Calu3 (cell line): ENCODE results near the gene HIRA. TPM values are rescaled to one million over a fixed set of nuclear protein-coding genes. Genes with fewer than 3 reads are reported as not detected.

Experiments used
- BruUV-seq: library from RNA; stranded (reverse); fragments of 400-500 nt; replicated peaks from 2 replicates; lab custom pipeline; 2021; lab: Mats Ljungman, UMichigan
- CTCF ChIA-PET: fragments of 300-600 bp; sonication (Branson Sonifier 250); formaldehyde crosslinking; loops from one replicate; lab custom pipeline; 2022; ENCODE audit warnings: antibody characterized with exemption; lab: Charles Lee
- DNase-seq: peaks from one replicate; pipeline ENCODE4 v3.0.0; 2022
- H3K27ac Mint-ChIP-seq: one replicate; pipeline ENCODE4 v1.8.0; 2022; ENCODE audit warnings: mixed read lengths; ENCODE audit not compliant: unreplicated experiment
- H3K27me3 Mint-ChIP-seq: one replicate; pipeline ENCODE4 v1.8.0; 2022; ENCODE audit warnings: mixed read lengths; ENCODE audit not compliant: unreplicated experiment
- H3K36me3 Mint-ChIP-seq: one replicate; pipeline ENCODE4 v1.8.0; 2022; ENCODE audit warnings: mild to moderate bottlenecking, moderate library complexity, mixed read lengths; ENCODE audit not compliant: insufficient read depth, unreplicated experiment
- H3K4me1 Mint-ChIP-seq: one replicate; pipeline ENCODE4 v1.8.0; 2022; ENCODE audit warnings: mild to moderate bottlenecking, low read depth, mixed read lengths; ENCODE audit not compliant: unreplicated experiment
- H3K4me3 Mint-ChIP-seq: one replicate; pipeline ENCODE4 v1.8.0; 2022; ENCODE audit warnings: mild to moderate bottlenecking, low read depth, moderate library complexity, mixed read lengths; ENCODE audit not compliant: unreplicated experiment
- H3K9me3 Mint-ChIP-seq: one replicate; pipeline ENCODE4 v1.8.0; 2022; ENCODE audit warnings: low read depth, mixed read lengths; ENCODE audit not compliant: unreplicated experiment
- intact Hi-C: fragments of 100-400 bp; cut with micrococcal nuclease; formaldehyde crosslinking; loops from one replicate; pipeline ENCODE4 v1.10.0; 2022; ENCODE audit not compliant: unreplicated experiment
- total RNA-seq: library from RNA; stranded (reverse); gene quantifications from 2 replicates; pipeline ENCODE4 v1.2.3, GENCODE V29; 2022
- TF ChIP-seq, protein P1 (sequence below): fragments of 200-600 bp; IDR thresholded peaks from one replicate; pipeline ENCODE4 v1.8.0; 2022; ENCODE audit warnings: antibody characterized with exemption; ENCODE audit not compliant: unreplicated experiment

HIRA gene
- total RNA-seq, 1 experiment from 2014 or later = 36.4 TPM

DNA sequence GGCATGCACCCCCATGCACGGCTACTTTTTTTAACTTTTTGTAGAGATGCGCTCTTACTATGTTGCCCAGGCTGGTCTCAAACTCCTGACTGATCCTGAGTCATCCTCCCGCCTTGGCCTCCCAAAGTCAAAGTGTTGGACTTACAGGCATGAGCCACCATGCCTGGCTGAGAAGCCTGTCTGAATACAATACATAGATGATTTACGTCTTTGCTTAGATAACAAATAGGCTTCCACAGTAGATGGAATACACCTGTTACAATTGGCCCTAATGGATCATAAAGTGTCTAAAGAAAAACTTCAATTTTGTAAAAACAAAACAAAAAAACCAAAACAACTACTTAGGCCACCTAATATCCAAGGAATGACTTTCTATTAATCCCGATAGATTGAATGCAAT lies 127.0 kb downstream of the HIRA start:
- BruUV-seq = no TSS peak
- Mint-ChIP-seq H3K36me3 (no peaks in the 10 kb centered on the region), H3K4me1 (no peaks in the 10 kb centered on the region), H3K9me3 (no peaks in the 10 kb centered on the region), H3K4me3 (no peak overlapping the region), H3K27me3 (no peaks in the 10 kb centered on the region), H3K27ac (no peak overlapping the region)
- DNase-seq = no peak
- TF ChIP-seq, protein P1, sequence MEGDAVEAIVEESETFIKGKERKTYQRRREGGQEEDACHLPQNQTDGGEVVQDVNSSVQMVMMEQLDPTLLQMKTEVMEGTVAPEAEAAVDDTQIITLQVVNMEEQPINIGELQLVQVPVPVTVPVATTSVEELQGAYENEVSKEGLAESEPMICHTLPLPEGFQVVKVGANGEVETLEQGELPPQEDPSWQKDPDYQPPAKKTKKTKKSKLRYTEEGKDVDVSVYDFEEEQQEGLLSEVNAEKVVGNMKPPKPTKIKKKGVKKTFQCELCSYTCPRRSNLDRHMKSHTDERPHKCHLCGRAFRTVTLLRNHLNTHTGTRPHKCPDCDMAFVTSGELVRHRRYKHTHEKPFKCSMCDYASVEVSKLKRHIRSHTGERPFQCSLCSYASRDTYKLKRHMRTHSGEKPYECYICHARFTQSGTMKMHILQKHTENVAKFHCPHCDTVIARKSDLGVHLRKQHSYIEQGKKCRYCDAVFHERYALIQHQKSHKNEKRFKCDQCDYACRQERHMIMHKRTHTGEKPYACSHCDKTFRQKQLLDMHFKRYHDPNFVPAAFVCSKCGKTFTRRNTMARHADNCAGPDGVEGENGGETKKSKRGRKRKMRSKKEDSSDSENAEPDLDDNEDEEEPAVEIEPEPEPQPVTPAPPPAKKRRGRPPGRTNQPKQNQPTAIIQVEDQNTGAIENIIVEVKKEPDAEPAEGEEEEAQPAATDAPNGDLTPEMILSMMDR = no peak
- CTCF ChIA-PET = no interaction called here
- intact Hi-C loops = loop anchor here (5.0 kb wide), 1 partner anchor 328 kb away; no protein-coding TSS in a partner anchor

- CTCF ChIA-PET = no interaction called here
- Mint-ChIP-seq H3K27me3 (no peaks in the 10 kb centered on the region), H3K4me1 (no peaks in the 10 kb centered on the region), H3K9me3 (no peaks in the 10 kb centered on the region), H3K27ac (no peak overlapping the region), H3K36me3 (no peaks in the 10 kb centered on the region), H3K4me3 (no peak overlapping the region)
- no TSS peak for BruUV-seq
- no peak for DNase-seq
- TF ChIP-seq, protein P1 = no peak
- intact Hi-C loops = loop anchor here (5.0 kb wide), 1 partner anchor 329 kb away; no protein-coding TSS in a partner anchor
Measured at GRCh38 chr22:19303785-19304184, 127.7 kb downstream of the HIRA start.

GRCh38 chr22:19295733-19296132 lies 135.8 kb downstream of the HIRA start:
- BruUV-seq = no TSS peak

GRCh38 chr22:19292458-19293230 lies 138.9 kb downstream of the HIRA start:
- Mint-ChIP-seq H3K4me1 (peaks cover 9% of the 10 kb centered on the region), H3K9me3 (no peaks in the 10 kb centered on the region), H3K4me3 (peak overlapping the region; percentile 74), H3K36me3 (peaks cover 20% of the 10 kb centered on the region), H3K27me3 (peaks cover 51% of the 10 kb centered on the region), H3K27ac (peak overlapping the region; percentile 19)
- CTCF ChIA-PET = interaction anchor here (1.8 kb wide), 1 partner anchor 148 kb away, joined by 5 read pairs; the partner anchor contains the start of gene ESS2
- BruUV-seq = no TSS peak
- intact Hi-C loops = loop anchor here (5.0 kb wide), 1 partner anchor 425 kb away; no protein-coding TSS in a partner anchor
- no peak for DNase-seq
- TF ChIP-seq, protein P1 = no peak

More at GRCh38 chr22:19295733-19296132, 135.8 kb downstream of the HIRA start:
- intact Hi-C loops = no loop called here
- no peak overlapping the region for H3K4me3 Mint-ChIP-seq
- DNase-seq = no peak
- H3K27ac Mint-ChIP-seq = no peak overlapping the region
- no peaks in the 10 kb centered on the region for H3K9me3 Mint-ChIP-seq
- CTCF ChIA-PET = no interaction called here
- TF ChIP-seq, protein P1 = no peak
- H3K36me3 Mint-ChIP-seq = peaks cover 18% of the 10 kb centered on the region
- peaks cover 20% of the 10 kb centered on the region for H3K27me3 Mint-ChIP-seq
- H3K4me1 Mint-ChIP-seq = no peaks in the 10 kb centered on the region
